H1 (cell line): ENCODE measurements around the gene COQ2. TPM values are rescaled to one million over a fixed set of nuclear protein-coding genes. Genes with fewer than 3 reads are reported as not detected.

Experiments
- CTCF ChIA-PET: fragments of 300-600 bp; sonication (Branson Sonifier 250); formaldehyde crosslinking; loops from one replicate; lab custom pipeline; 2021; ENCODE audit not compliant: partially characterized antibody; lab: Charles Lee
- POLR2A ChIA-PET: fragments of 300-600 bp; sonication (Branson Sonifier 250); formaldehyde crosslinking; loops from one replicate; lab custom pipeline; 2021; ENCODE audit warnings: inconsistent platforms; ENCODE audit not compliant: partially characterized antibody; lab: Charles Lee
- DNase-seq, 2 experiments: peaks; one replicate each; pipeline versions ENCODE4 v3.0.0 to v3.0.0-alpha.2; 2010 to 2022; ENCODE audit warnings: low spot score in 2 of 2, low read depth in 1 of 2, mixed read lengths in 1 of 2
- FAIRE-seq: peaks from 2 replicates; lab custom pipeline; 2011; peaks lifted over from hg19 to GRCh38; lab: Jason Lieb, UNC
- H2AFZ ChIP-seq: 2 replicates; pipeline ENCODE4 v1.8.1; 2012; ENCODE audit warnings: low read length, inconsistent platforms
- H2AK5ac ChIP-seq: 2 replicates; pipeline ENCODE4 v1.6.1; 2013; ENCODE audit warnings: low read depth, low read length
- H2BK120ac ChIP-seq: replicated peaks from 2 replicates; pipeline ENCODE3; 2013; ENCODE audit warnings: low read depth, low read length, inconsistent platforms
- H2BK12ac ChIP-seq: 2 replicates; pipeline ENCODE4 v1.6.1; 2013; ENCODE audit warnings: low read depth, low read length
- H2BK15ac ChIP-seq: 2 replicates; pipeline ENCODE4 v1.6.1; 2013; ENCODE audit warnings: low read length
- H2BK20ac ChIP-seq: 2 replicates; pipeline ENCODE4 v1.6.1; 2013; ENCODE audit warnings: low read length
- H2BK5ac ChIP-seq: 2 replicates; pipeline ENCODE4 v1.6.1; 2013; ENCODE audit warnings: low read depth, low read length
- H3K14ac ChIP-seq: 2 replicates; pipeline ENCODE4 v1.6.1; 2013; ENCODE audit warnings: inconsistent platforms; ENCODE audit not compliant: insufficient read length
- H3K18ac ChIP-seq: 2 replicates; pipeline ENCODE4 v1.6.1; 2013; ENCODE audit warnings: low read length; ENCODE audit errors: extremely low read depth
- H3K23ac ChIP-seq: 2 replicates; pipeline ENCODE4 v1.6.1; 2013; ENCODE audit warnings: inconsistent platforms; ENCODE audit not compliant: insufficient read length
- H3K23me2 ChIP-seq: 2 replicates; pipeline ENCODE4 v1.6.1; 2013; ENCODE audit warnings: low read depth, low read length
- H3K27ac ChIP-seq: 2 replicates; pipeline ENCODE4 v1.6.1; 2011; ENCODE audit warnings: low read depth, low read length, inconsistent platforms
- H3K27me3 ChIP-seq, 4 experiments: replicated peaks in 1 of 4; 1 replicate in 1 of 4; 2 replicates in 3 of 4; pipeline versions ENCODE4 v1.6.1 to v1.8.1; 2011 to 2013; ENCODE audit warnings: low read length in 3 of 4, mild to moderate bottlenecking in 3 of 4, inconsistent platforms in 2 of 4, mixed read lengths in 2 of 4, moderate library complexity in 1 of 4; ENCODE audit not compliant: control insufficient read depth in 3 of 4, insufficient read depth in 3 of 4; ENCODE audit errors: extremely low read depth in 1 of 4
- H3K36me3 ChIP-seq, 4 experiments: 2 replicates each; pipeline versions ENCODE4 v1.6.1 to v1.8.1; 2011 to 2013; ENCODE audit warnings: mild to moderate bottlenecking in 4 of 4, low read length in 3 of 4, moderate library complexity in 2 of 4, control low read depth in 1 of 4, inconsistent platforms in 1 of 4; ENCODE audit not compliant: insufficient read depth in 4 of 4, control insufficient read depth in 2 of 4
- H3K4ac ChIP-seq: replicated peaks from 2 replicates; pipeline ENCODE3; 2013; ENCODE audit warnings: low read length, low read depth, mixed read lengths, inconsistent platforms; ENCODE audit not compliant: insufficient read length
- H3K4me1 ChIP-seq, 4 experiments: replicated peaks in 1 of 4; 1 replicate in 1 of 4; 2 replicates in 3 of 4; pipeline versions ENCODE4 v1.6.1 to v1.8.1; 2011 to 2013; ENCODE audit warnings: low read length in 3 of 4, inconsistent platforms in 2 of 4, mixed read lengths in 1 of 4; ENCODE audit not compliant: insufficient read depth in 4 of 4, control insufficient read depth in 3 of 4
- H3K4me2 ChIP-seq, 2 experiments: 2 replicates each; pipeline versions ENCODE4 v1.6.1 to v1.8.1; 2011 to 2013; ENCODE audit warnings: low read depth in 2 of 2, low read length in 2 of 2, control low read depth in 1 of 2, inconsistent platforms in 1 of 2, mild to moderate bottlenecking in 1 of 2; ENCODE audit not compliant: insufficient read depth in 1 of 2
- H3K4me3 ChIP-seq, 4 experiments: fragments of 200-600, 300-600 bp in 1 of 4; sonication (generic), shearing (Covaris generic), sonication (Bioruptor Twin) in 1 of 4; 2 replicates each; pipeline versions ENCODE4 v1.5.1 to v1.8.1; 2011 to 2016; ENCODE audit warnings: low read length in 4 of 4, low read depth in 3 of 4, control low read depth in 2 of 4, inconsistent platforms in 2 of 4, mild to moderate bottlenecking in 2 of 4, mixed read lengths in 1 of 4, moderate library complexity in 1 of 4; ENCODE audit not compliant: insufficient read depth in 2 of 4; ENCODE audit errors: extremely low read depth in 1 of 4
- H3K56ac ChIP-seq: replicated peaks from 2 replicates; pipeline ENCODE3; 2013; ENCODE audit warnings: low read depth, mild to moderate bottlenecking, mixed read lengths, low read length, inconsistent platforms; ENCODE audit not compliant: insufficient read length
- H3K79me1 ChIP-seq: 2 replicates; pipeline ENCODE4 v1.6.1; 2013; ENCODE audit warnings: low read depth, low read length, control low read depth
- H3K79me2 ChIP-seq, 2 experiments: 2 replicates each; pipeline versions ENCODE4 v1.6.1 to v1.8.1; 2012 to 2013; ENCODE audit warnings: low read length in 2 of 2, mild to moderate bottlenecking in 2 of 2, inconsistent platforms in 1 of 2; ENCODE audit not compliant: insufficient read depth in 2 of 2, control insufficient read depth in 1 of 2
- H3K9ac ChIP-seq, 4 experiments: replicated peaks in 1 of 4; 1 replicate in 1 of 4; 2 replicates in 3 of 4; pipeline versions ENCODE4 v1.6.1 to v1.8.1; 2011 to 2013; ENCODE audit warnings: low read depth in 3 of 4, low read length in 3 of 4, control low read depth in 2 of 4, mild to moderate bottlenecking in 2 of 4, moderate library complexity in 2 of 4, inconsistent platforms in 1 of 4; ENCODE audit errors: extremely low read depth in 1 of 4
- H3K9me3 ChIP-seq, 2 experiments: 2 replicates each; pipeline versions ENCODE4 v1.6.1 to v1.8.1; 2012 to 2013; ENCODE audit warnings: mild to moderate bottlenecking in 2 of 2, moderate library complexity in 2 of 2, control low read depth in 1 of 2, inconsistent platforms in 1 of 2, low read depth in 1 of 2, low read length in 1 of 2, mixed read lengths in 1 of 2; ENCODE audit not compliant: insufficient read depth in 2 of 2
- H4K20me1 ChIP-seq, 2 experiments: replicated peaks in 1 of 2; 2 replicates each; pipeline versions ENCODE3 to v1.8.1; 2011 to 2013; ENCODE audit warnings: inconsistent platforms in 2 of 2, low read length in 2 of 2, mild to moderate bottlenecking in 1 of 2; ENCODE audit not compliant: insufficient read depth in 2 of 2, control insufficient read depth in 1 of 2
- H4K5ac ChIP-seq: 2 replicates; pipeline ENCODE4 v1.6.1; 2013; ENCODE audit warnings: low read length, low read depth, mixed read lengths, inconsistent platforms; ENCODE audit not compliant: insufficient read length
- H4K8ac ChIP-seq: 2 replicates; pipeline ENCODE4 v1.8.0; 2013; ENCODE audit warnings: mild to moderate bottlenecking, moderate library complexity, low read length, inconsistent platforms; ENCODE audit not compliant: insufficient read depth; ENCODE audit errors: extremely low read depth
- H4K91ac ChIP-seq: replicated peaks from 2 replicates; pipeline ENCODE3; 2013; ENCODE audit warnings: low read length, mixed read lengths, inconsistent platforms; ENCODE audit not compliant: insufficient read length
- GABPA ChIP-seq: IDR thresholded peaks from 2 replicates; pipeline ENCODE4 v1.6.1; 2011; ENCODE audit warnings: mild to moderate bottlenecking, low read length, moderate library complexity, borderline replicate concordance; ENCODE audit not compliant: insufficient read depth
- KDM5A ChIP-seq: fragments of 200-600 bp; IDR thresholded peaks from 2 replicates; pipeline ENCODE4 v1.7.1; 2012; ENCODE audit warnings: mild to moderate bottlenecking, low read length, inconsistent platforms, mixed read lengths
- whole genome bisulfite sequencing, 2 experiments: shearing (Covaris generic) in 1 of 2; methylation state at CpG; one replicate each; pipeline versions ENCODE4 v1.1.6 to v1.1.7; 2013 to 2015; ENCODE audit warnings: low lambda C conversion rate in 2 of 2, mixed read lengths in 2 of 2, inconsistent platforms in 1 of 2, low coverage in 1 of 2, missing lambda C conversion rate in 1 of 2; ENCODE audit not compliant: insufficient replicate concordance in 2 of 2, insufficient coverage in 1 of 2, insufficient read length in 1 of 2; ENCODE audit errors: extremely low coverage in 1 of 2, missing lambda C conversion rate in 1 of 2; 5-methylcytosine and 5-hydroxymethylcytosine counted together
- polyA plus RNA-seq, 7 experiments: library from polyadenylated mRNA; depleted of rRNA in 3 of 7; stranded (reverse) in 5 of 7; unstranded in 2 of 7; fragments of >200 nt in 5 of 7; fragments of 200-250 nt in 2 of 7; gene quantifications; 1 replicate in 5 of 7; 2 replicates in 1 of 7; 4 replicates in 1 of 7; pipeline versions ENCODE4 v1.2.1 to v1.2.3, GENCODE V29; 2011 to 2013; ENCODE audit warnings: missing spikeins in 2 of 7, mixed read lengths in 2 of 7
- total RNA-seq: library from RNA; stranded (reverse); fragmentation: NEBNext Ultra II Directional; extraction: Animal tissue kit (Norgen Biotek cat#: 25700); gene quantifications from 2 replicates; pipeline ENCODE4 v1.2.1, GENCODE V29; 2021

The COQ2 gene
- total and polyA plus RNA-seq, 2 of the 8 experiments (the other 6 are each of a cell fraction or from before 2014, with no cell fraction given) = 21.5 to 22.9 TPM

- H4K5ac ChIP-seq = no peak overlapping the region
- H4K91ac ChIP-seq = no peak overlapping the region
- H2AK5ac ChIP-seq = no peak overlapping the region
- H3K27me3 ChIP-seq = peaks cover 0 to under 1% (median 0%) of the 10 kb centered on the region in 4 experiments; a peak in 1 of 7 replicates
- no peak overlapping the region for H4K8ac ChIP-seq
- H3K18ac ChIP-seq = no peak overlapping the region
- CTCF ChIA-PET = interaction anchor here (0.9 to 5.1 kb wide), 6 partner anchors 12 to 200 kb away, joined by 3 to 20 read pairs (median 8); partner anchors contain the start of gene COQ2
- H3K9me3 ChIP-seq = no peaks in the 10 kb centered on the region
- H2BK20ac ChIP-seq = no peak overlapping the region
- H3K36me3 ChIP-seq = peaks cover 0 to 19% (median 4%) of the 10 kb centered on the region in 4 experiments; a peak in 5 of 8 replicates
- H2BK15ac ChIP-seq = no peak overlapping the region
- H2BK12ac ChIP-seq = no peak overlapping the region
- no peak for DNase-seq
- H3K23me2 ChIP-seq = no peaks in the 10 kb centered on the region
- H4K20me1 ChIP-seq = no peaks in the 10 kb centered on the region
- H2BK5ac ChIP-seq = no peak overlapping the region
- no peak overlapping the region for H3K56ac ChIP-seq
- H3K4me2 ChIP-seq = no peak overlapping the region
- 86% methylated on average over 1 of the region's 1 CpG; no CpG with 5 or more reads in 1 of the 2 experiments for WGBS, 2 experiments
- H3K14ac ChIP-seq = no peak overlapping the region
- TF ChIP-seq KDM5A (no peak), GABPA (no peak)
- H3K9ac ChIP-seq = no peak overlapping the region
- no peak for FAIRE-seq
- H3K27ac ChIP-seq = no peak overlapping the region
- no peak overlapping the region for H2BK120ac ChIP-seq
- no peaks in the 10 kb centered on the region for H3K79me1 ChIP-seq
- no peak overlapping the region for H2AFZ ChIP-seq
- H3K79me2 ChIP-seq = no peaks in the 10 kb centered on the region
- POLR2A ChIA-PET = no interaction called here
- no peak overlapping the region for H3K23ac ChIP-seq
- H3K4me3 ChIP-seq = no peak overlapping the region
- no peaks in the 10 kb centered on the region for H3K4me1 ChIP-seq
- no peak overlapping the region for H3K4ac ChIP-seq
Observed at GRCh38 chr4:83266689-83267088, 17.9 kb downstream of the COQ2 start.
